ENCODE results near the gene NKX6-1. TPM values are rescaled to one million over a fixed set of nuclear protein-coding genes. Genes with fewer than 3 reads are reported as not detected.

NKX6-1 gene
- total RNA-seq, 1 donor from 2014 or later: not detected

DNA sequence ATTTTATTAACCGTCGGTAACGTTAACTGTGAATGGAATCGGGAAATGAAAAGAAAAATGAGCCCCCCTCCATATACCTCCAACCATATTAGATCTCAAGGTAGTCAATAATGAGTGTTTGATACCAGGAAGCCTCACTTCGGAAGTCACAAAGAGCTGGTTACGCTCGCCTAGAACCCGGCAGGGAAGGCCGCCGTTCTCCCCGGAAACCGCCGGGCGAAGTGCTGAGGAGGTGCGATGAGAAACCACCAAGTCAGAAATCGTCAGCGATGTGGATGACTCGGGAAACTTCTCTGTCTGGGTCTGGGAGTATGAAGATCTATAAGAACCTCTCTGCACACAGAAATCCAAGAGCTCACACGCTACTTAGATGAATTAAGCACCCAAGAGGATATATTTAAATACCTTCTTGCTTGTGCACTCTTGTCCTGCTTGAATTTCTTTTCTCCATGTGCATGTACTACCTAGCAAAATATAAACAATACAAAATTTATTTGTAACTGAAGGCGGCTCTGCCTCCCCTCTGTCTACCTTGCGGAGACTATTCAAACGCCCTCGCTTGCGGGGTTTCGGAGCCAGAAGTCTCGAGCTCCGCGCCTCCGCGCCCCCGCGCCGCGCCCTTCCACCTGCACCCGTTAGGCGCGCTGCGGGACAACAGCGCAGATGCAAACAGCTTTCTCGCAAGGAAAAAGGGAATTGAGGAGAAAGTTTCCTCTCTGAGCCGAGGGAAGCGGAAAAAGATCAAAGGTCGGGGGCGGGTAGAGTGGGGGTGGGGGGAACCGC is 17.8 kb downstream of the NKX6-1 start:
- DNase-seq (ENCODE audit: low read depth): no peak
- no peak overlapping the region for H3K4me3 ChIP-seq (ENCODE audit: low read depth, low read length)
- TF ChIP-seq, protein P1, sequence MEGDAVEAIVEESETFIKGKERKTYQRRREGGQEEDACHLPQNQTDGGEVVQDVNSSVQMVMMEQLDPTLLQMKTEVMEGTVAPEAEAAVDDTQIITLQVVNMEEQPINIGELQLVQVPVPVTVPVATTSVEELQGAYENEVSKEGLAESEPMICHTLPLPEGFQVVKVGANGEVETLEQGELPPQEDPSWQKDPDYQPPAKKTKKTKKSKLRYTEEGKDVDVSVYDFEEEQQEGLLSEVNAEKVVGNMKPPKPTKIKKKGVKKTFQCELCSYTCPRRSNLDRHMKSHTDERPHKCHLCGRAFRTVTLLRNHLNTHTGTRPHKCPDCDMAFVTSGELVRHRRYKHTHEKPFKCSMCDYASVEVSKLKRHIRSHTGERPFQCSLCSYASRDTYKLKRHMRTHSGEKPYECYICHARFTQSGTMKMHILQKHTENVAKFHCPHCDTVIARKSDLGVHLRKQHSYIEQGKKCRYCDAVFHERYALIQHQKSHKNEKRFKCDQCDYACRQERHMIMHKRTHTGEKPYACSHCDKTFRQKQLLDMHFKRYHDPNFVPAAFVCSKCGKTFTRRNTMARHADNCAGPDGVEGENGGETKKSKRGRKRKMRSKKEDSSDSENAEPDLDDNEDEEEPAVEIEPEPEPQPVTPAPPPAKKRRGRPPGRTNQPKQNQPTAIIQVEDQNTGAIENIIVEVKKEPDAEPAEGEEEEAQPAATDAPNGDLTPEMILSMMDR (conservative IDR thresholded peaks at IDR 0.05; ENCODE audit: low read depth, low read length): no peak

DNA sequence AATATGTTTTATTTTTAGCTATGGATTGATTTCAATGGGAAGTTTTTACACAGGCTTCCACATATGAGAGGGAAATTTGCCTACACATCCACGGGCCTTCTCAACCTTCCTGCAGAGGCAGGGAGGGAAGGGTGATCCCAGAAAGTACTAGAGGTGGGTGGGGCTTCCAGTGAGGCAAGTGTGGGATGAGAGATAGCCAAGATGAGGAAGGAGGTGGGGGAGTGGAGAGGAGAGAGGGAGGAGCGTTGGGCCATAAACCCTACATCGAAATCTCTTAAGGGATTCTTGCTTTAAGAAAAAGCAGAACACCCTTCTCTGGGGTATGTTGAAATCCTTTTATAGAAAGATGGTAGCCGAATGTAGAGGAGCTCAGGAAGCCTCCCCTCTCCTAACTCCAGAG is 19.0 kb downstream of the NKX6-1 start:
- DNase-seq (ENCODE audit: low read depth): no peak
- TF ChIP-seq, protein P1 (conservative IDR thresholded peaks at IDR 0.05; ENCODE audit: low read depth, low read length): no peak

DNA sequence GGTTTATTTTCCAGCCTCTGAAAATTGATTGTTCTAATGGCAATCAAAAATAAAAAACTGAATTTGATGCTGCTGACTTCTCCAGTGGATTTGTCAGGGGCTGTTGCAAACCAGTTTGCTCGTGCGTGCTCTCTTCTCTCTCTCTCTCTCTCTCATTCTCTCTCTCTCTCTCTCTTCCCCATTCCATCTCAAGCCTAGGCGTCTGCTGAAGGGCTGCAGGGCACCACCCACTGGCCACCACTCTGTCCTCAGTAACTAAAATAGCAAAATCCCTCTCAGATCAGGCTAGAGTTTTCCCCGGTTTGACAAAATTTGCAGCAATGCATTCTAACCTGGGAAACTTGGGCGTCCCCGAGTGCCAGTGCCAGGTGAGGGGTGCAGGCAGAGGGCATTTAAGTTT is 19.4 kb downstream of the NKX6-1 start:
- H3K4me3 ChIP-seq (ENCODE audit: low read depth, low read length): no peak overlapping the region
- DNase-seq (ENCODE audit: low read depth): no peak
- TF ChIP-seq, protein P1 (conservative IDR thresholded peaks at IDR 0.05; ENCODE audit: low read depth, low read length): peak; percentile 25

More for the DNA sequence above, 19.0 kb downstream of the NKX6-1 start:
- H3K4me3 ChIP-seq (ENCODE audit: low read depth, low read length): no peak overlapping the region

DNA sequence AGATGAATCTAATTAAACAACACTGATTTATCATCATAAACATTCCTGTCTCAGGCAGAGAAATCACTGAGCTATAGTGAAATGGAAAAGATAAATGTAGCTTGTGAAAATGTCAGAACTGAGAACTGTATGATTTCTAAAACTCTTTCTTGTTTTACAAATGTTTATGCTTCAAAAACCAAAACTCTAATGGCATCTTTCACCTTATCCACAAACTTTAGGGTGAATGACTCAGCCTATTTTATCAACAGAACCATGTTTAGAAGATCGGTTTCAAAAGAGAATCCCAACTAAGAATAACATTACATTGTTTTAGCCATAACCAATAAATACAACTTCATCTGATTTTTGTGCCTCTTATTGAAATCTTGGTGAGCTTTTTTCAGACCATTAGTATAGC is 21.4 kb downstream of the NKX6-1 start:
- DNase-seq (ENCODE audit: low read depth): no peak
- TF ChIP-seq, protein P1 (conservative IDR thresholded peaks at IDR 0.05; ENCODE audit: low read depth, low read length): no peak
- H3K4me3 ChIP-seq (ENCODE audit: low read depth, low read length): no peak overlapping the region

DNA sequence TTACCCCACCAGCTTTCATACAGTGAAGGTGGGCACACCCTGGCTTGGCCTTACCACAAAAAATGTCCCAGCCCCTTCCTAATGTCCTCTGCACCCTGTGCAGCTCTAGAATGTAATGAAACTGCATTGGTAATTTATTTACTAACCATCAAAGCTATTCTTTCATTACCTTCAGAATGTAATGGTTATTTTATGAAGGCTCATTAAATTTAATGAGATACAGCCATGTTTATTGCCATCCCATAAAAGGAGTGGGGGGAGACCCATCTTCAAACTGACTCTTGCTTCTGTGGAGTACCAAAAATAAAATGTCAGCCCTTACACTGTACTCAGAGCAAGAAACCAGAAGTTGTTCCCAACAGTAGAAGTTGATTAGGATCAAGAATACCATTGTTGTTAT is 25.0 kb downstream of the NKX6-1 start:
- no peak overlapping the region for H3K4me3 ChIP-seq (ENCODE audit: low read depth, low read length)
- TF ChIP-seq, protein P1 (conservative IDR thresholded peaks at IDR 0.05; ENCODE audit: low read depth, low read length): no peak
- no peak for DNase-seq (ENCODE audit: low read depth)

DNA sequence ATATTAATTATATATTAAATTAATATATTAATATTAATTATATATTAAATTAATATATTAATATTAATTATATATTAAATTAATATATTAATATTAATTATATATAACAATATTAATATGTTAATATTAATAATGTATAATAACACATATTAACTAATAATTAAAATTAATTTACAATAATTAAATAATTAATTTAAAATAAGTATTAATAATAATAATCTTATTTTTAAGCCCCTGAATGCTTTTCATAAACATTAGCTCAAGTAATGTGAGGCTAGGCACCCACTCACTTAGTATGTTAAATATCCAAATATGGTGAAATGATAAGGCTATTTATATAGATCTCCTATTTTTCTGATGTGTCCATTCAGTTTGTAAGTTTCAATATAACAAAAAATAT is 26.9 kb downstream of the NKX6-1 start:
- no peak overlapping the region for H3K4me3 ChIP-seq (ENCODE audit: low read depth, low read length)
- TF ChIP-seq, protein P1 (conservative IDR thresholded peaks at IDR 0.05; ENCODE audit: low read depth, low read length): no peak
- DNase-seq (ENCODE audit: low read depth): no peak

Data from epithelial cell of proximal tubule (primary cell).